ENCODE measurements around the gene DST.

The DST gene

DNA sequence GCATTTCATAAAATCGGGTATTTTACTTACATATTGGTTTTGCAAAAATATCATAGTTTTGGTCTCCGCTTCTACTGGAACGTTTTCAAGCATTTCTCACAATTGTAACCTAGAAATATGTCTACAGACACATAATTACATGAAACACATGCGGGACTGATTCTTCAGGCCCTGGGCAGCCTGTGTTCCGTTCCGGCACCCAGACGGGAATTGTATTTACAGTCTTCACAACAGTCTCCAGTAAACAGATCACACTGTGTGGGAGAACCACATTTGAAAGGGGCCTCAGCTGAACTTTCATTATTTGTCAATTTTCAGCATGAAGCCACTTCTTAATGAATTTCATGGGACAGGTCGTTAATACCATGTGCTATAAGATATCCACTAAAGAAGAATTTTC, 196.9 kb downstream of the DST start:
- H3K36me3 ChIP-seq (ENCODE audit: insufficient read depth, low read length): no peaks in the 10 kb centered on the region
- no peaks in the 10 kb centered on the region for H3K4me1 ChIP-seq (ENCODE audit: insufficient read depth, low read length)
- H3K9me3 ChIP-seq (ENCODE audit: control insufficient read depth, insufficient read depth, low read length): no peaks in the 10 kb centered on the region; the same call in 1 of the 2 replicates
- no peak overlapping the region for H3K9ac ChIP-seq (ENCODE audit: low read depth, low read length)

DNA sequence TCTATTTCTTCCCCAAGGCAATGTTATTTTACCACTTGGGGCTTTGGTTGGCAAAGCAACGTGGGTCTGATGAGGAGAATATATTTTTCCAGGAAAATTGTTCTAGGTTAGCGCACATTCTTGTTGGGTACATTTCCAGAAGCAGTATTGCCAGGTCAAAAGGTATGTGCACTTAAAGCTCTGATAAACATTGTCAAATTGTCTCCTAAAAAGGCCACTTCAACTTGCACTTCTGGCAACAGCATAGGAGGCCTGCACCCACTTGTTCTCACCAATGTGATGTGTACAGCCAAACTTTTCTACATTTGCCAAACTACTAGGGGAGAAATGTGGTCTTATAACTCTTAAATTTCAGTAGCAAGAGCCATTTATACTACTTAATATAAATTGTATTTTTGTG, 197.8 kb downstream of the DST start:
- H3K9ac ChIP-seq (ENCODE audit: low read depth, low read length): no peak overlapping the region
- H3K36me3 ChIP-seq (ENCODE audit: insufficient read depth, low read length): no peaks in the 10 kb centered on the region
- no peaks in the 10 kb centered on the region; the same call in 1 of the 2 replicates for H3K9me3 ChIP-seq (ENCODE audit: control insufficient read depth, insufficient read depth, low read length)
- no peaks in the 10 kb centered on the region for H3K4me1 ChIP-seq (ENCODE audit: insufficient read depth, low read length)

DNA sequence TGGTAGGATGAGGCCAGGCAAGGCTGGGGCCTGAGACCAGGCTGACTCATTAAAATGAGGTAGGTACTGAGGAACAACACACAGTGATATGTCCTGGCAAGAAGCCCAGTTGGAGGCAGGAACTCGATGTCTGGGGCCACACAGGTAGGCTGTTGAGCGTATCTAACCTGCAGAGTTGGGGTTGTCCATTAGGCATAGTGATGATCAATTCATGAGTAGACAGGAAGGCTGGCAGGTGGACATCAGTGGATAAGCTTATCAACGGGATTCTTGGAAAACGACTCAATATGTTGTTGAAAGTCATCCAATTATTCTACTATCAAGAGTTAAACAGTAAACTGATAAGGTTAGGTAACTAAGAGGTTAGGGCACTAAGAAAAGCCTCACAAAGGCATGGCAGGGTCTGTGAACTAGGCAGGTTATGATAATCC, 202.1 kb downstream of the DST start:
- Histone ChIP-seq H3K4me1 (ENCODE audit: insufficient read depth, low read length) (no peaks in the 10 kb centered on the region), H3K9me3 (ENCODE audit: control insufficient read depth, insufficient read depth, low read length) (no peaks in the 10 kb centered on the region; the same call in 1 of the 2 replicates), H3K36me3 (ENCODE audit: insufficient read depth, low read length) (no peaks in the 10 kb centered on the region), H3K9ac (ENCODE audit: low read depth, low read length) (no peak overlapping the region)

DNA sequence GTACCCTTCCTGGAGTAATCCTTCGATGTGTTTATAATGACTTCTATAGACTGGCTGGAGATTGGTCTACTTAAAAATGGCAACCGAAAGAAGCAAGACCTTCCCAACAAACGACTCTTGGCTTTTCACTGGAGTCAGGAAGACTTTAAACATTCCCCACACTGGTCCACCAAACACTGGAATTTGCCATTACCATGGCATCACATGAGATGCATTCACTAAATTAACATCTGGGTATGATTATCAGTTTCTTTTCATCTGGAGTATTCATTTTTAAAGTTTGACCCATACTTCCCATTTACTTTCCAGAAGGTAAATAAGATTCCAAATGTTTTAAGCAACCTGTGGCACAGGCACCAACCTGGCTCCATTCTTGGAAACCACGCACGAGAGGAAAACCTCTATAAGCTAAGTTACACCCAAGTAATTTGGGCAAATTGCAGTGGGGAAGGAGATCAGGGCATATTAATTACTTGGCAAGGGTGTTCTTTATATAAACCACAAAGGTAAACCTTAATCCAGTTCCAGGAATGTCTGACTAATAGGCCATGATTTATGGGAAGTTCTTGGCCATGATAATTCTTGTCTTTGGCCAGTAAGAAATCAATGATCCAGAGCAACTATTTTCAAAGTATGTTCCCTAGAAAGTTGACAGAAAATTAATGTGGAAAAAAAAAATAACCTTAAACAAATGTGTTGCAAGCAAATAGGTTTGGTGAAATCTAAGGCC, 205.4 kb downstream of the DST start:
- Histone ChIP-seq H3K9ac (ENCODE audit: low read depth, low read length) (no peak overlapping the region), H3K36me3 (ENCODE audit: insufficient read depth, low read length) (no peaks in the 10 kb centered on the region), H3K4me1 (ENCODE audit: insufficient read depth, low read length) (no peaks in the 10 kb centered on the region), H3K9me3 (ENCODE audit: control insufficient read depth, insufficient read depth, low read length) (no peaks in the 10 kb centered on the region; the same call in 1 of the 2 replicates)

DNA sequence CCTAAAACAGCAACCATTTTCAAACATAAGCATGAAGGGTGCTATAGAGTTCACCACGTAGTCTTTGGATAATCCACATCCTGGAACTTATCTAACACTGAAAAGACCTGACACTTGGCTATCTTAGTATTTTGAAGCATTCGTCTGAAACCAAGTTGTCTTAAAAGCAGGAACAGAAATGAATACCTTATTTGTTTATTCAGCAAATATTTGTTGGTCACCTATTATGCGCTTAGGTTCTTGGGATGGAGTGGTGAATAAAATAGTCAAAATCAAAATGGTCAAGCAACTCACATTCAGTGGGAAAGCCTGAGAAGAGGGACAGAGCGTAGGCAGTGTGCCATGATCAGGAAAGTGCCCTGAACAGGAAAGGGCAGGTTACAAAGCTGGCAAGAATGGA, 206.9 kb downstream of the DST start:
- Histone ChIP-seq H3K9ac (ENCODE audit: low read depth, low read length) (no peak overlapping the region), H3K36me3 (ENCODE audit: insufficient read depth, low read length) (no peaks in the 10 kb centered on the region), H3K9me3 (ENCODE audit: control insufficient read depth, insufficient read depth, low read length) (no peaks in the 10 kb centered on the region), H3K4me1 (ENCODE audit: insufficient read depth, low read length) (no peaks in the 10 kb centered on the region)

DNA sequence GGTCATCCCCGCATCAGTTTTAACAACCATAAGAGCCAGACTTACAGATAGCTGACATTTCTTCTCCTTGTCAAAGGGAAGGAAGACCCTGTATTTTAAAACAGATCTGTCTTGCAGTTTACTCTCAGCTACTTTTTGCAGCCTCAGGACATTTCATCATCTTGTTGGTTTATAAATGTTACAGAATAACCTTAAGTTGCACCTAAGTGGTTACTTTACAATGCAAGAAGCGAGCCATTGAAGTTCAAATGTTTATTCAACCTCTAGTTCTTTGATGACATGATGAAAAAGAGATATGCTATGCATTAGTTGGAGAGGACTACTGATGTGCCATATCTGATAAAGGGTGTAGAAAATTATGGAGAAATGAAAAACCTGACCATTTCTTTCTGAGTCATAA, 207.4 kb downstream of the DST start:
- Histone ChIP-seq H3K4me1 (ENCODE audit: insufficient read depth, low read length) (no peaks in the 10 kb centered on the region), H3K9ac (ENCODE audit: low read depth, low read length) (no peak overlapping the region), H3K36me3 (ENCODE audit: insufficient read depth, low read length) (no peaks in the 10 kb centered on the region), H3K9me3 (ENCODE audit: control insufficient read depth, insufficient read depth, low read length) (no peaks in the 10 kb centered on the region)

DNA sequence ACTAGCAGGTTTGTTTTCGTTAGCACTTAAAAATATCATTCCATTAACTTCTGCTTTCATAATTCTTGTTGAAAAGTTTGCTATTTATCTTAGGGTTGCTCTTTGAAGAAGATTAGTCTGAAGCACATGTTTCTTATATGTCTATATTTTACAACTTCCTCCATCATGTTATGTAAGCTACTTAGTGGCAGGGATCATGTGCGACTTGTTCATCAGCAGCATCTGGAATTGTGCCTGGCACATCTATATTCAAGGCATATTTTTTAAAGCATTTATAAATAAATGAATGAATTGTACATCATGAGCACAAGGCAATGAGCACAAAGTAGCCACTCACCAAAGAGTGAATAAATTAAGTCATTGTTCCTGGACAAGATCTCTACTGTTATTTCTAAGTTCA, 208.1 kb downstream of the DST start:
- Histone ChIP-seq H3K9ac (ENCODE audit: low read depth, low read length) (no peak overlapping the region), H3K36me3 (ENCODE audit: insufficient read depth, low read length) (no peaks in the 10 kb centered on the region), H3K4me1 (ENCODE audit: insufficient read depth, low read length) (no peaks in the 10 kb centered on the region), H3K9me3 (ENCODE audit: control insufficient read depth, insufficient read depth, low read length) (no peaks in the 10 kb centered on the region)

DNA sequence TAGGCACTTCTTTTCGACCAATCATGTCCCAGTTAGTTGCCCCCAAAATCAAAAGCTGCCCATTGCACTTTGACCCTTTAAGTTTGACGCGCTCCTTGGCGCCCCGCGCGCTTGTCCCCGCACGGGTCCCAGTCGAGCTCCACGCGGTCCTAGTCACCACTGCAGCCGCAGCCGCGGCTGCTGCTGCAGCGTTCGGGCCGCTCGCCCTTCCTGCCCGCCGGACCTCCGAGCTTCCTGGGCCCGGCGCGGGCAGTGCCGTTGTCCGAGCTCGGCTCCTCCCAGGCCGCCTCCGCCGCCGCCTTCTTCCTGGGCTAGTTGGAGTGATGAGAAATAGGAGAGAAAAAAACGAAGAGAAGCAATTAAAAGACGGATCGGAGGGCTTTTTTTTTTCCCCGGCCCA, 209.6 kb downstream of the DST start:
- Histone ChIP-seq H3K9me3 (ENCODE audit: control insufficient read depth, insufficient read depth, low read length) (no peaks in the 10 kb centered on the region), H3K36me3 (ENCODE audit: insufficient read depth, low read length) (no peaks in the 10 kb centered on the region), H3K4me1 (ENCODE audit: insufficient read depth, low read length) (no peaks in the 10 kb centered on the region), H3K9ac (ENCODE audit: low read depth, low read length) (no peak overlapping the region)

DNA sequence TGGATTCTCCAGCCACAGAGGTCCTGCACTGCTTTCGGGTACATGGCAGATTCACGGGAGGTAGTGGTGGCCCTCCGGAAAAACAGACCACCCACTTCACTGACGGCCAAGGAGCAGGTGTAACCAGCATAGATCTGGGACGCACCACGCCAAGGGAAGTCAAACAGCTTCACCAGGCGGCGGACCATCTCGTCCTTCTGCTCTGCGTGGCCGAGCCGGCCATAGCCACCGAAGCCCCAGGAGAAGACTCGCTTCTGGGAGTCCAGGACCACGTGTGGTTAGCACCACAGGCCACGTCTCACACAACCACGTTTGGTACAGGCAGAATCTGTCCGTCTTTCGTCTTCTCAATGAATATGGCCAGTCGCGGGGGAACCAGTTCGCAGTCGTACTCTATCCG, 210.5 kb downstream of the DST start:
- Histone ChIP-seq H3K4me1 (ENCODE audit: insufficient read depth, low read length) (no peaks in the 10 kb centered on the region), H3K9ac (ENCODE audit: low read depth, low read length) (no peak overlapping the region), H3K9me3 (ENCODE audit: control insufficient read depth, insufficient read depth, low read length) (no peaks in the 10 kb centered on the region), H3K36me3 (ENCODE audit: insufficient read depth, low read length) (no peaks in the 10 kb centered on the region)

DNA sequence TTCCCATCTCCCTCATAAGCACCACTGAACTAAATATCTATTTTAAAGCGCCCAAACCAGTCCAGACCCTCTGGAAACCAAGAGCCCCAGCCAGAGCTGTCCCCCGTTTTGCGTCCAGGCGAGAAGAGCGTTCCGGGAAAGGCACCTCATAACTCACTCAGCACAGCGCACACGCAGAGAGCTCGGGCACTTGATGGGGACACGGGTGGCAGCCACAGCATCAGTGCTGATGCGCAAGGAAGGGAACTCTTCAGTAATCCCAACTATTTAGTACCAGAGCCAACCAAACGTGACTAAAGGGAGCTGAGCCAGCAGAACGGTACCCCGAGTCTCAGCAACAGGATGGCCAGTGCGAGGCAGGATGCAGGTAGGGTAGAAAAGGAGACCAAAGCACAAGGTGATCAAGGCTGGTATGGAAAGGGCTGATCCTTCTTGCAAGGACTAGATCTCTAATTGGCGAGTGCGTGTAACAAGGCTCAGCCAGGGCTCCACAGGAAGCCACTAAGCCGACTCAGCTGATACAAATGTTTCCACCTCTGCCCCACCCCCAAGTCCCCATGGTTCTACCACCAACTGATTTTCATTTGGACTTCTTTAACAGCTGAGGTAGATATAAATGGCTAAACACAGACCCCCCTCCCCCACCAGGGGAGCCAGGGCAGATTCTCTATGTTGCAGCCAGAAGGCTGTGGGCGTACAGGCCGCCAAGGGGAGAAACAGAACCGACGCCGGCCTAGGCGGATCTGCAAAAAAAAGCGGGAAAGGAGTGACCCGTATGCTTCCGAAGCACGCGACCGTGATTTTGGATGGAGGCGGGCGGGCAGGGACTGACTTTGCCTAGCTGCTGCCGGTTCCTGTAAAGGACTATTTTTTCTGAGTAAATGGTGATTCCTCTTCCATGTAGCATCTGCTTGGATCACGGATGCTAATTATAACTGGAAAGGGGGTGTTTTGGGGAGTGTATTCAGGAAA, 211.8 kb downstream of the DST start:
- H3K36me3 ChIP-seq (ENCODE audit: insufficient read depth, low read length): no peaks in the 10 kb centered on the region
- no peaks in the 10 kb centered on the region for H3K9me3 ChIP-seq (ENCODE audit: control insufficient read depth, insufficient read depth, low read length)
- no peak overlapping the region for H3K9ac ChIP-seq (ENCODE audit: low read depth, low read length)
- no peaks in the 10 kb centered on the region for H3K4me1 ChIP-seq (ENCODE audit: insufficient read depth, low read length)

DNA sequence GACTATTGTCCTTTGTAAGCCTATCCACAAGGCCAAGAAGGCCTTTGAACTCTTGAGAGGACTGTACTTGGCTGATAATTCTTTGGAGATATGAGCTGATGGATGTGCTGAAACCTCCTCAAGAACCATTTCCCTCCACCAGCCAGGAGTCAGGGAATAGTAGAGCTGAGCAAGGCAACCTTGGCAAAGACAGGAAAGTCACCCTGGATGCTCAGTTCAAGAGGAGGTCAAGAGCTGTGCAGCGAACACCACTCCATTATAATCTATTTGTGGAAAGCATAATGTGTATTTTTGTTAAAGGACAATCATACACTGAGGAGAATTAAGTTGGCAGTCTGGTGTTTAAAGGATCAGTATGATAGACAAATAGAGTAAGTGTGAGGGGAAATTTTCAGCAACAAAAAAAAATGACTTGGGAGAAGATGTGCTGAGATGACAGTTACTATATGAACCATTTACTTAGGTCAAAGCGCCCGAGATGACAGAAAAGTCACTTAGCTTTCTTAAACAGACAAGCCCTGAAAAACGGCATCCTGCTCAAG, 218.1 kb downstream of the DST start:
- Histone ChIP-seq H3K9ac (ENCODE audit: low read depth, low read length) (no peak overlapping the region), H3K4me1 (ENCODE audit: insufficient read depth, low read length) (no peaks in the 10 kb centered on the region), H3K36me3 (ENCODE audit: insufficient read depth, low read length) (no peaks in the 10 kb centered on the region), H3K9me3 (ENCODE audit: control insufficient read depth, insufficient read depth, low read length) (no peaks in the 10 kb centered on the region)

DNA sequence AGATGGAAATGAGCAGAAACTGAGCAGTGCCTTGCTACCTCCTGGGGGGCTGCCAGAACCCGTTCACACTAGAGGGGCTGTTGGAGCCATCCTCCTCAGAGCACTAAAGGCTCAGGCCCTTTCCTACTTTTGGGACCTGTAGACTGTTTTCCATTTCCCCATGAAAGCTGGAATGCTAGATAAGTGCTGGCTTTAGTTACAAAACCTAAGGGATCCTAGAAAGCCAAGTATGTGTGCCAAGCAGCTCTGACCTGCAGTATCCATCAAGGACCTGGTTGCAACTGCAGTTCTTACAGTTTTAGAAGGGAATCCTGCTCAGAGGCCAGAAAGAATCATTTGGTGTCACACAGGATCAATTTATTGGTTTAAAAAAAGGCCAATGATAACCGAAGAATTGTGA, 218.6 kb downstream of the DST start:
- H3K9ac ChIP-seq (ENCODE audit: low read depth, low read length): no peak overlapping the region
- no peaks in the 10 kb centered on the region for H3K4me1 ChIP-seq (ENCODE audit: insufficient read depth, low read length)
- H3K36me3 ChIP-seq (ENCODE audit: insufficient read depth, low read length): no peaks in the 10 kb centered on the region
- no peaks in the 10 kb centered on the region for H3K9me3 ChIP-seq (ENCODE audit: control insufficient read depth, insufficient read depth, low read length)

DNA sequence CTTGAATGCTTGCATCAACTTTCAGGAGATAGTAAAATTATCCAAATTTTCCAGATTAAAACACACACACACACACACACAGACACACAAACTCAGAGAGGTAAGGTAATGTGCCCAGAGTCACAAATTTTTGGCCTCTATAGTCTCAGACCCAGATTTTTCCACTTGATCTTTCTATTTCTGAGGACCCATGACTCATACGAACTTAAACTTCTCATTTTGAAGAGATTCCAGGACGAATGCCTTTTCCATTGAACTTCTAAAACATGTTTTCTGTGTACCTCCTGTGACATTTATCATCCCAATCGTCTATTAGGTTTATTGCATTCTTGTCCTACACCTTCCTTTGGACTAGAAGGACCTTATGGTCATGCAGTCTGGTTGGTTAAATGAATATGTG, 222.4 kb downstream of the DST start:
- no peaks in the 10 kb centered on the region for H3K9me3 ChIP-seq (ENCODE audit: control insufficient read depth, insufficient read depth, low read length)
- no peaks in the 10 kb centered on the region for H3K4me1 ChIP-seq (ENCODE audit: insufficient read depth, low read length)
- H3K36me3 ChIP-seq (ENCODE audit: insufficient read depth, low read length): no peaks in the 10 kb centered on the region
- H3K9ac ChIP-seq (ENCODE audit: low read depth, low read length): no peak overlapping the region

DNA sequence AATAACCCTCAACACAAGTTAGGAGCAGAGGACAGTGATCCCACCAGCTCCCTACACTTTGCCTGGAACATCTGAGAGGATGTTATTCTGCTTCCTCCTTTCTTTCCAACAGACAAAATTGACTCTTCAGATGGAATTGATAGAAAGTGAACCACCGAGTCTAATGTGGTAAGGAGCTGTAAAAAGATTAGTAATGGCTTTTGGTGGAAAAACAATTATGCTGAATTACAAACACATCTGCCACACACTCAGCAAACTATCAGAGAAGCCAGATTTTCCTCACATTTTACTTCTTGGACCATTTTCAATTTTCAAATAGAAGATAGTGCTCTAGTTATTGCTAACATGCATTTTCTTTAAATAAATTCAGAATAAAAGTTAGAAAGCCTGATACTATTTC, 223.5 kb downstream of the DST start:
- no peaks in the 10 kb centered on the region for H3K36me3 ChIP-seq (ENCODE audit: insufficient read depth, low read length)
- H3K9ac ChIP-seq (ENCODE audit: low read depth, low read length): no peak overlapping the region
- no peaks in the 10 kb centered on the region for H3K4me1 ChIP-seq (ENCODE audit: insufficient read depth, low read length)
- no peaks in the 10 kb centered on the region for H3K9me3 ChIP-seq (ENCODE audit: control insufficient read depth, insufficient read depth, low read length)

DNA sequence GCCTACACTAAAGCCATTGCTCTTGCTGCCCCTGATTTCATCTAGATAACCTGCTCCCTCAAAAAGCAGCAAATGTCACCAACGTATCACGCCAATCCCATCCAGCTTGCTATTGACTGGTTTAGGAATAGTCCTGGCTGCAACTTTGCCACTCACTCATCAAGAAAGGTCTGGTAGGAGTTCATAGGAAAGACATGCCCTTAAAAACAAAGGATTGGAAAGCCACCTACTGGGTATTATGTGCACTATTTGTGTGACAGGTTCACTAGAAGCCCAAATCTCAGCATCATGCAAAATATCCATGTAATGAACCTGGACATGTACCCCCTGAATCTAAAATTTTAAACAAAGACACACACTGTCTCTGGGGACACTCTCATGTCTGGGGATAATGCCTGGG, 224.9 kb downstream of the DST start:
- H3K4me1 ChIP-seq (ENCODE audit: insufficient read depth, low read length): no peaks in the 10 kb centered on the region
- no peaks in the 10 kb centered on the region for H3K9me3 ChIP-seq (ENCODE audit: control insufficient read depth, insufficient read depth, low read length)
- no peaks in the 10 kb centered on the region for H3K36me3 ChIP-seq (ENCODE audit: insufficient read depth, low read length)
- no peak overlapping the region for H3K9ac ChIP-seq (ENCODE audit: low read depth, low read length)
